HG03196 (cell line): ENCODE measurements around the gene IGF1R.

ENCODE experiments used
- ATAC-seq: cut with Tn5 transposase; IDR thresholded peaks from one replicate; pipeline ENCODE4 v1.9.1; 2021; ENCODE audit not compliant: unreplicated experiment

The IGF1R gene

GRCh38 chr15:98938105-98938417, 289.7 kb downstream of the IGF1R start:
- ATAC-seq = no peak

- ATAC-seq = no peak
Observed at GRCh38 chr15:98938799-98939198, 290.5 kb downstream of the IGF1R start.

- ATAC-seq = no peak
Observed at GRCh38 chr15:98939311-98940080, 291.2 kb downstream of the IGF1R start.

GRCh38 chr15:98941595-98942255, 293.4 kb downstream of the IGF1R start:
- no peak for ATAC-seq

- no peak for ATAC-seq
Observed at GRCh38 chr15:98942431-98942830, 294.1 kb downstream of the IGF1R start.

- no peak for ATAC-seq
Observed at GRCh38 chr15:98943051-98943508, 294.7 kb downstream of the IGF1R start.

GRCh38 chr15:98943601-98944151, 295.3 kb downstream of the IGF1R start:
- no peak for ATAC-seq

- no peak for ATAC-seq
Observed at GRCh38 chr15:98946301-98947255, 298.2 kb downstream of the IGF1R start.

- no peak for ATAC-seq
Observed at GRCh38 chr15:98948456-98948855, 300.1 kb downstream of the IGF1R start.

GRCh38 chr15:98948941-98949340, 300.6 kb downstream of the IGF1R start:
- ATAC-seq = no peak

- no peak for ATAC-seq
Observed at GRCh38 chr15:98949624-98950023, 301.3 kb downstream of the IGF1R start.

GRCh38 chr15:98950248-98950647, 301.9 kb downstream of the IGF1R start:
- ATAC-seq = no peak

- ATAC-seq = no peak
Observed at GRCh38 chr15:98951004-98951403, 302.7 kb downstream of the IGF1R start.

- ATAC-seq = no peak
Observed at GRCh38 chr15:98951493-98952320, 303.4 kb downstream of the IGF1R start.

GRCh38 chr15:98952381-98952803, 304.1 kb downstream of the IGF1R start:
- ATAC-seq = peak; percentile 86

- peak; percentile 39 for ATAC-seq
Observed at GRCh38 chr15:98953000-98953787, 304.9 kb downstream of the IGF1R start.

GRCh38 chr15:98953968-98954367, 305.6 kb downstream of the IGF1R start:
- no peak for ATAC-seq

GRCh38 chr15:98954411-98954810, 306.1 kb downstream of the IGF1R start:
- no peak for ATAC-seq

GRCh38 chr15:98955331-98955730, 307.0 kb downstream of the IGF1R start:
- ATAC-seq = no peak
